T-cell (primary cell): Measurements from ENCODE around the gene DICER1. TPM values are rescaled to one million over a fixed set of nuclear protein-coding genes. Genes with fewer than 3 reads are reported as not detected.
"Not testable (repeated sequence)": the region's sequence is repeated elsewhere in the genome, so short reads cannot be mapped to it uniquely, and the experiment has no call there.

ENCODE experiments used
- ATAC-seq, 4 experiments: fragments of 200-7000 bp in 3 of 4; fragments of 150-1000 bp in 1 of 4; cut with Tn5 transposase; replicated peaks in 1 of 4; 1 replicate in 3 of 4; 2 replicates in 1 of 4; pipeline ENCODE4 v1.10.0; 2021; ENCODE audit warnings: moderate library complexity in 3 of 4, mild to moderate bottlenecking in 2 of 4, moderate number of reproducible peaks in 1 of 4
- CTCF ChIA-PET, 2 donors: fragments of 300-600 bp; sonication (Branson Sonifier 250); formaldehyde crosslinking; loops; one replicate each; lab custom pipeline; 2022; ENCODE audit warnings: antibody characterized with exemption in 2 of 2; lab: Charles Lee
- POLR2A ChIA-PET, 2 donors: fragments of 300-600 bp; sonication (Branson Sonifier 250); formaldehyde crosslinking; loops; one replicate each; lab custom pipeline; 2022; ENCODE audit warnings: antibody characterized with exemption in 2 of 2; lab: Charles Lee
- DNase-seq, 35 experiments: peaks; one replicate each; pipeline versions ENCODE4 v3.0.0 to v3.0.0-alpha.2; 2013 to 2023
- H3K27ac ChIP-seq: one replicate; pipeline ENCODE4 v1.5.1; 2013; ENCODE audit warnings: low read length
- H3K27me3 ChIP-seq, 2 experiments: replicated peaks in 1 of 2; 1 replicate in 1 of 2; 2 replicates in 1 of 2; pipeline versions ENCODE4 v1.6.1 to v1.7.0; 2013; ENCODE audit warnings: low read length in 1 of 2, mixed read lengths in 1 of 2; ENCODE audit not compliant: control insufficient read depth in 2 of 2, insufficient read depth in 2 of 2; ENCODE audit errors: extremely low read depth in 1 of 2
- H3K36me3 ChIP-seq, 2 donors: 1 replicate in 1 of 2; 2 replicates in 1 of 2; pipeline versions ENCODE4 v1.6.1 to v1.7.0; 2013; ENCODE audit warnings: low read length in 1 of 2; ENCODE audit not compliant: control insufficient read depth in 2 of 2, insufficient read depth in 1 of 2; ENCODE audit errors: extremely low read depth in 1 of 2
- H3K4me1 ChIP-seq, 2 experiments: 1 replicate in 1 of 2; 2 replicates in 1 of 2; pipeline versions ENCODE4 v1.6.1 to v1.7.0; 2013; ENCODE audit warnings: low read length in 2 of 2, mixed read lengths in 1 of 2; ENCODE audit not compliant: insufficient read depth in 2 of 2, control insufficient read depth in 1 of 2; ENCODE audit errors: extremely low read depth in 1 of 2
- H3K4me3 ChIP-seq, 2 donors: 1 replicate in 1 of 2; 2 replicates in 1 of 2; pipeline versions ENCODE4 v1.5.1 to v1.7.0; 2013; ENCODE audit warnings: mild to moderate bottlenecking in 2 of 2, low read length in 1 of 2, moderate library complexity in 1 of 2; ENCODE audit not compliant: control insufficient read depth in 1 of 2; ENCODE audit errors: extremely low read depth in 1 of 2
- H3K9me3 ChIP-seq: 2 replicates; pipeline ENCODE4 v1.7.0; 2013
- H3K27ac Mint-ChIP-seq, 2 donors: one replicate each; pipeline ENCODE4 v1.8.0; 2020 to 2021; ENCODE audit warnings: mild to moderate bottlenecking in 2 of 2, mixed read lengths in 2 of 2
- H3K27me3 Mint-ChIP-seq, 2 donors: one replicate each; pipeline ENCODE4 v1.8.0; 2021 to 2022; ENCODE audit warnings: mixed read lengths in 2 of 2
- H3K36me3 Mint-ChIP-seq: one replicate; pipeline ENCODE4 v1.8.0; 2021; ENCODE audit warnings: mixed read lengths
- H3K4me1 Mint-ChIP-seq, 3 donors: one replicate each; pipeline ENCODE4 v1.8.0; 2020 to 2022; ENCODE audit warnings: mixed read lengths in 3 of 3, mild to moderate bottlenecking in 1 of 3
- H3K4me3 Mint-ChIP-seq, 3 donors: one replicate each; pipeline ENCODE4 v1.8.0; 2020 to 2022; ENCODE audit warnings: mild to moderate bottlenecking in 3 of 3, mixed read lengths in 3 of 3, moderate library complexity in 3 of 3
- H3K9me3 Mint-ChIP-seq, 3 donors: one replicate each; pipeline ENCODE4 v1.8.0; 2020 to 2022; ENCODE audit warnings: mixed read lengths in 3 of 3
- WGBS: methylation state at CpG from one replicate; pipeline ENCODE4 v1.1.5; 2013; ENCODE audit warnings: missing lambda C conversion rate; ENCODE audit not compliant: insufficient coverage; 5-methylcytosine and 5-hydroxymethylcytosine counted together
- total RNA-seq, 35 experiments: library from RNA in 6 of 35; stranded (reverse) in 6 of 35; fragments of 120-200 nt in 1 of 35; gene quantifications; one replicate each; pipeline versions ENCODE4 v1.2.1 to v1.2.4 and lab custom pipeline; 2013 to 2026

The DICER1 gene
- total RNA-seq, result 10 to 100 TPM; 40.1 to 62.8 (median 57.8) TPM
- 46.5 TPM for total RNA-seq (2013)
- 111 to 256 (median 190) reads per million in 29 experiments for total RNA-seq (lab: John Stamatoyannopoulos, UW)

GRCh38 chr14:95157327-95158189, at the start of gene DICER1:
TSS of gene DICER1 (minus strand) at chr14:95157529. CDS start at chr14:95133458, 24,071 bp downstream.
- H3K4me1 ChIP-seq, result peaks cover 22 to 30% of the 10 kb centered on the region in 2 experiments
- WGBS, result under 1% methylated on average over 64 of the region's 77 CpGs
- DNase-seq (peak; percentile 74 to 97 (median 88)), ATAC-seq (peak; percentile 83 to 85 (median 84))
- Mint-ChIP-seq H3K27ac (peak within 1 kb of the TSS; percentile 99), H3K9me3 (no peaks in the 10 kb centered on the region), H3K4me3 (peak within 1 kb of the TSS; percentile 87 to 97 (median 96)), H3K27me3 (no peaks in the 10 kb centered on the region), H3K4me1 (peaks cover 44 to 46% (median 45%) of the 10 kb centered on the region in 3 donors), H3K36me3 (no peaks in the 10 kb centered on the region)
- H3K27ac ChIP-seq, result peak within 1 kb of the TSS; percentile 98
- no peaks in the 10 kb centered on the region for H3K36me3 ChIP-seq
- no peaks in the 10 kb centered on the region for H3K27me3 ChIP-seq
- H3K4me3 ChIP-seq, result peak within 1 kb of the TSS; percentile 84 to 93
- CTCF ChIA-PET, result interaction anchor here (0.5 to 1.3 kb wide), 3 partner anchors 25 to 50 kb away, joined by 3 to 4 read pairs (median 3); no protein-coding TSS in a partner anchor
- POLR2A ChIA-PET, result interaction anchor here in 1 of 2 donors (1.0 kb wide), 1 partner anchor 58 kb away, joined by 3 read pairs; no protein-coding TSS in a partner anchor
- H3K9me3 ChIP-seq, result no peaks in the 10 kb centered on the region

- peaks cover 3 to 4% of the 10 kb centered on the region in 2 donors for H3K27me3 Mint-ChIP-seq
- Histone ChIP-seq H3K27ac (no peak overlapping the region), H3K36me3 (no peaks in the 10 kb centered on the region), H3K4me3 (no peak overlapping the region), H3K9me3 (no peaks in the 10 kb centered on the region), H3K4me1 (no peaks in the 10 kb centered on the region), H3K27me3 (peaks cover 2% of the 10 kb centered on the region in 2 experiments)
- peaks cover 0 to 17% (median 6%) of the 10 kb centered on the region in 3 donors for H3K9me3 Mint-ChIP-seq
- CTCF ChIA-PET, result no interaction called here
- DNase-seq (no peak), ATAC-seq (no peak)
- POLR2A ChIA-PET, result no interaction called here
- peaks cover 4% of the 10 kb centered on the region for H3K36me3 Mint-ChIP-seq
- no peaks in the 10 kb centered on the region for H3K4me1 Mint-ChIP-seq
- H3K27ac Mint-ChIP-seq, result no peak overlapping the region
- no peak overlapping the region for H3K4me3 Mint-ChIP-seq
- 100% methylated on average over 2 of the region's 2 CpGs for WGBS
These were observed 49.2 kb upstream of the DICER1 start for GRCh38 chr14:95206534-95206933.

- Mint-ChIP-seq H3K4me3 (no peak overlapping the region), H3K9me3 (peaks cover 0 to 17% (median 6%) of the 10 kb centered on the region in 3 donors), H3K27ac (no peak overlapping the region), H3K27me3 (peaks cover 3 to 4% of the 10 kb centered on the region in 2 donors), H3K4me1 (no peaks in the 10 kb centered on the region), H3K36me3 (peaks cover 4% of the 10 kb centered on the region)
- ATAC-seq, result no peak
- Histone ChIP-seq H3K36me3 (no peaks in the 10 kb centered on the region), H3K9me3 (no peaks in the 10 kb centered on the region), H3K4me3 (no peak overlapping the region), H3K27ac (no peak overlapping the region), H3K27me3 (peaks cover 2 to 6% of the 10 kb centered on the region in 2 experiments), H3K4me1 (no peaks in the 10 kb centered on the region)
- POLR2A ChIA-PET, result no interaction called here
- no peak for DNase-seq
- CTCF ChIA-PET, result no interaction called here
- no CpG with 5 or more reads among the region's 2 CpGs for WGBS
These were observed 47.4 kb upstream of the DICER1 start for GRCh38 chr14:95204705-95205104.

GRCh38 chr14:95201745-95202144, 44.4 kb upstream of the DICER1 start:
- H3K9me3 ChIP-seq, H3K4me3 ChIP-seq, H3K4me3 Mint-ChIP-seq, H3K4me1 Mint-ChIP-seq, H3K36me3 ChIP-seq, POLR2A ChIA-PET, DNase-seq, H3K27ac ChIP-seq, CTCF ChIA-PET, H3K36me3 Mint-ChIP-seq, H3K4me1 ChIP-seq, H3K27me3 Mint-ChIP-seq, H3K27me3 ChIP-seq, ATAC-seq, H3K27ac Mint-ChIP-seq: not testable (repeated sequence)
- peaks cover 0 to 17% (median 6%) of the 10 kb centered on the region in 3 donors for H3K9me3 Mint-ChIP-seq
- no CpG with 5 or more reads among the region's 2 CpGs for WGBS

- H3K9me3 ChIP-seq, result no peaks in the 10 kb centered on the region
- Mint-ChIP-seq H3K27me3 (peaks cover 3 to 4% of the 10 kb centered on the region in 2 donors), H3K9me3 (peaks cover 0 to 12% (median 6%) of the 10 kb centered on the region in 3 donors), H3K4me3 (no peak overlapping the region), H3K27ac (no peak overlapping the region), H3K4me1 (peaks cover 6 to 10% (median 6%) of the 10 kb centered on the region in 3 donors), H3K36me3 (peaks cover 4% of the 10 kb centered on the region)
- no peak overlapping the region for H3K27ac ChIP-seq
- DNase-seq (no peak), ATAC-seq (no peak)
- H3K27me3 ChIP-seq, result peaks cover 0 to 9% of the 10 kb centered on the region in 2 experiments
- no peaks in the 10 kb centered on the region for H3K4me1 ChIP-seq
- H3K36me3 ChIP-seq, result no peaks in the 10 kb centered on the region
- H3K4me3 ChIP-seq, result no peak overlapping the region
- POLR2A ChIA-PET, result no interaction called here
- WGBS, result 82% methylated on average over 6 of the region's 7 CpGs
- CTCF ChIA-PET, result no interaction called here
These were observed 43.1 kb upstream of the DICER1 start for GRCh38 chr14:95200404-95200803.

GRCh38 chr14:95199298-95199983, 42.1 kb upstream of the DICER1 start:
- H3K36me3 Mint-ChIP-seq, result peaks cover 3% of the 10 kb centered on the region
- no peak for ATAC-seq
- Histone ChIP-seq H3K36me3 (no peaks in the 10 kb centered on the region), H3K27me3 (peaks cover 0 to 13% of the 10 kb centered on the region in 2 experiments), H3K9me3 (no peaks in the 10 kb centered on the region), H3K4me1 (no peaks in the 10 kb centered on the region), H3K27ac (no peak overlapping the region), H3K4me3 (no peak overlapping the region)
- WGBS, result 69% methylated on average over 6 of the region's 8 CpGs
- H3K9me3 Mint-ChIP-seq, result peaks cover 0 to 4% (median 0%) of the 10 kb centered on the region in 3 donors
- peaks cover 3 to 4% of the 10 kb centered on the region in 2 donors for H3K27me3 Mint-ChIP-seq
- ChIA-PET POLR2A (no interaction called here), CTCF (no interaction called here)
- H3K4me3 Mint-ChIP-seq, result no peak overlapping the region
- no peak overlapping the region for H3K27ac Mint-ChIP-seq
- DNase-seq, result no peak
- H3K4me1 Mint-ChIP-seq, result peaks cover 6 to 10% (median 6%) of the 10 kb centered on the region in 3 donors
